HAP-1 (cell line): ENCODE results near the gene MIGA1.

Experiments used
- DNase-seq, 2 experiments: peaks; one replicate each; pipeline ENCODE4 v3.0.0-alpha.2; 2016 to 2020; ENCODE audit warnings: low spot score in 2 of 2
- H3K27me3 ChIP-seq: fragments of 250-450 bp; sonication (Bioruptor Pico); 2 replicates; pipeline ENCODE4 v1.5.1; 2020; ENCODE audit warnings: low read depth, mild to moderate bottlenecking, moderate library complexity
- H3K36me3 ChIP-seq: fragments of 250-450 bp; sonication (Bioruptor Pico); replicated peaks from 2 replicates; pipeline ENCODE4 v1.5.1; 2020; ENCODE audit warnings: mild to moderate bottlenecking
- H3K4me1 ChIP-seq: fragments of 250-450 bp; sonication (Bioruptor Pico); 2 replicates; pipeline ENCODE4 v1.5.1; 2020; ENCODE audit warnings: mild to moderate bottlenecking
- H3K4me3 ChIP-seq: fragments of 250-450 bp; sonication (Bioruptor Pico); 2 replicates; pipeline ENCODE4 v1.5.1; 2020; ENCODE audit warnings: mild to moderate bottlenecking, moderate library complexity
- H3K9me3 ChIP-seq: fragments of 250-450 bp; sonication (Bioruptor Pico); 2 replicates; pipeline ENCODE4 v1.5.1; 2020; ENCODE audit warnings: mild to moderate bottlenecking, moderate library complexity
- in situ Hi-C: fragments of 300-500 bp; cut with MboI; formaldehyde crosslinking; loops from 3 replicates; pipeline ENCODE4 v1.14.3; 2020; ENCODE audit warnings: low sequenced_read_pairs, inconsistent platforms, mixed read lengths

MIGA1 gene

GRCh38 chr1:77846966-77847365 is 67.5 kb downstream of the MIGA1 start:
- no peaks in the 10 kb centered on the region for H3K9me3 ChIP-seq
- no peaks in the 10 kb centered on the region for H3K27me3 ChIP-seq
- no peak for DNase-seq
- in situ Hi-C loops = no loop called here
- no peak overlapping the region for H3K4me3 ChIP-seq
- H3K36me3 ChIP-seq = no peaks in the 10 kb centered on the region
- H3K4me1 ChIP-seq = peaks cover 2% of the 10 kb centered on the region; the same call in 1 of the 2 replicates

DNA sequence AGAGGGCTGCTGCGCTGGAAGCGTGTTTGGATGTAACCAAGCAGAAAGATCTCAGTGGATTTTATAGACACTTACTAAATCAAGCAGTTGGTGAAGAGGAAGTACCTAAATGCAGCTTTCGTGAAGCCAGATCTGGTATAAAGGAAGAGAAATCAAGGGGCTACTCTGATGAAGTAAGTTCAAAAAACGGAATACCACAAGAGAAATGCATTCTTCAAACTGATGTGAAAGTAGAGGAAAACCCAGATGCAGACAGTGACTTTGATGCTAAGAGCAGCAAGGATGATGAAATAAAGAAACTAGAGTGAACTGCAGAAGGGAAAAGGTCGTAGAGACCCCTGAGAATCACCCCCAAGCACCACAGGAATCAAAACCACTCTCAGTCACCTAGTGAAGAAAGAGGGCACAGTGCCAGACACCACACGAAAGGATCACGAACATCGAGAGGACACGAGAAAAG is 68.2 kb downstream of the MIGA1 start:
- no peak for DNase-seq
- H3K9me3 ChIP-seq = no peaks in the 10 kb centered on the region
- H3K4me3 ChIP-seq = no peak overlapping the region
- in situ Hi-C loops = no loop called here
- H3K36me3 ChIP-seq = no peaks in the 10 kb centered on the region
- no peaks in the 10 kb centered on the region for H3K27me3 ChIP-seq
- peaks cover 2% of the 10 kb centered on the region; the same call in 1 of the 2 replicates for H3K4me1 ChIP-seq

GRCh38 chr1:77850082-77850481 is 70.6 kb downstream of the MIGA1 start:
- in situ Hi-C loops = no loop called here
- Histone ChIP-seq H3K27me3 (no peaks in the 10 kb centered on the region), H3K36me3 (no peaks in the 10 kb centered on the region; the same call in 1 of the 2 replicates), H3K9me3 (no peaks in the 10 kb centered on the region), H3K4me3 (no peak overlapping the region), H3K4me1 (peaks cover 2% of the 10 kb centered on the region; the same call in 1 of the 2 replicates)
- DNase-seq = no peak

- H3K4me1 ChIP-seq = no peaks in the 10 kb centered on the region
- H3K9me3 ChIP-seq = no peaks in the 10 kb centered on the region
- no peak for DNase-seq
- H3K36me3 ChIP-seq = no peaks in the 10 kb centered on the region; the same call in none of the 2 replicates
- H3K4me3 ChIP-seq = no peak overlapping the region
- no peaks in the 10 kb centered on the region for H3K27me3 ChIP-seq
- in situ Hi-C loops = no loop called here
Observed at GRCh38 chr1:77857552-77857951, 78.1 kb downstream of the MIGA1 start.

DNA sequence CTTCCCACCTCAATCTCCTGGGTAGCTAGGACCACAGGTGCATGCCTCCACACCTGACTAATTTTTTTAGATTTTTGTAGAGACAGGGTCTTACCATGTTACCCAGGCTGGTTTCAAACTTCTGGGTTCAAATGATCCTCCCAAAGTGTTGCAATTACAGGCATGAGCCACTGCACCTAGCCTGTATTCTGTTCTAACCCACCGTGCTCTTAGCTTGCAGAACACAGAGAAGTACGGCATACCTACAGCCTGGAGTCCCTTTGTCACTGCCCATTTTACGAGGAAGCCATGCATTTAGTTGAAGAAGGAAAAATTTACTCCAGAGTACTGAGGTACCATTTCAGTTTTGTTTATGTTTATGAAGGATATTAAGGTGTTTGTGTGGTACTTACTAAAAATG is 79.3 kb downstream of the MIGA1 start:
- Histone ChIP-seq H3K9me3 (no peaks in the 10 kb centered on the region), H3K27me3 (no peaks in the 10 kb centered on the region), H3K36me3 (no peaks in the 10 kb centered on the region; the same call in none of the 2 replicates), H3K4me3 (no peak overlapping the region), H3K4me1 (no peaks in the 10 kb centered on the region)
- in situ Hi-C loops = no loop called here
- DNase-seq = peak in 1 of 2 experiments; percentile 10

- in situ Hi-C loops = no loop called here
- no peak overlapping the region for H3K4me3 ChIP-seq
- H3K36me3 ChIP-seq = no peaks in the 10 kb centered on the region; the same call in 1 of the 2 replicates
- DNase-seq = no peak
- no peaks in the 10 kb centered on the region for H3K4me1 ChIP-seq
- H3K9me3 ChIP-seq = no peaks in the 10 kb centered on the region
- H3K27me3 ChIP-seq = no peaks in the 10 kb centered on the region
Observed at GRCh38 chr1:77859248-77859647, 79.8 kb downstream of the MIGA1 start.

- Histone ChIP-seq H3K36me3 (peaks cover 3% of the 10 kb centered on the region), H3K4me1 (no peaks in the 10 kb centered on the region), H3K27me3 (no peaks in the 10 kb centered on the region), H3K9me3 (no peaks in the 10 kb centered on the region), H3K4me3 (no peak overlapping the region)
- no peak for DNase-seq
- in situ Hi-C loops = no loop called here
Observed at GRCh38 chr1:77866296-77866695, 86.8 kb downstream of the MIGA1 start.

DNA sequence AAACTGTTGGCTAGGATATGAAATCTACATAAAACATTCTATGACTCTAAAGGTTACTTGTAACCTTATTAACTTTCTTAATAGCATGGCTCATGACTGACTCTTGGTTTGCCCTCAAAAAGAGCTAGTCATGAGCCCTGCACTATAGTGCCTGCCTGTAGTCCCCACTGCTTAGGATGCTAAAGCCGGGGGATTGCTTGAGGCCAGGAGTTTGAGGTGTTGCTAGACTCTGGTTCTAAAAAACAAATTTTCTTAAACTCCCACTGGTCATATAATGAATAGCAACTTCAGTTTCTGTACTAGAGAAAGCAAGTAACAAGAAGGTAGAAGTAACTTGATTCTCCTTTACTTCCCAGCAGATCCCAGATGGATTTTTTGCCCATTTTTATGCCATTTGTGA is 93.2 kb downstream of the MIGA1 start:
- in situ Hi-C loops = no loop called here

GRCh38 chr1:77873461-77873860 is 94.0 kb downstream of the MIGA1 start:
- Histone ChIP-seq H3K36me3 (peaks cover 5% of the 10 kb centered on the region; the same call in 1 of the 2 replicates), H3K9me3 (no peaks in the 10 kb centered on the region), H3K4me3 (no peak overlapping the region), H3K4me1 (no peaks in the 10 kb centered on the region), H3K27me3 (no peaks in the 10 kb centered on the region)
- in situ Hi-C loops = no loop called here
- no peak for DNase-seq

More for the DNA sequence above, 93.2 kb downstream of the MIGA1 start:
- peaks cover 7% of the 10 kb centered on the region; the same call in 1 of the 2 replicates for H3K36me3 ChIP-seq
- H3K4me1 ChIP-seq = no peaks in the 10 kb centered on the region
- no peak for DNase-seq
- no peaks in the 10 kb centered on the region for H3K27me3 ChIP-seq
- no peaks in the 10 kb centered on the region for H3K9me3 ChIP-seq
- H3K4me3 ChIP-seq = no peak overlapping the region

GRCh38 chr1:77874804-77875445 is 95.5 kb downstream of the MIGA1 start:
- no peak overlapping the region for H3K4me3 ChIP-seq
- H3K9me3 ChIP-seq = no peaks in the 10 kb centered on the region
- in situ Hi-C loops = no loop called here
- H3K27me3 ChIP-seq = no peaks in the 10 kb centered on the region
- H3K4me1 ChIP-seq = no peaks in the 10 kb centered on the region
- DNase-seq = no peak
- peaks cover 3% of the 10 kb centered on the region; the same call in 1 of the 2 replicates for H3K36me3 ChIP-seq

DNA sequence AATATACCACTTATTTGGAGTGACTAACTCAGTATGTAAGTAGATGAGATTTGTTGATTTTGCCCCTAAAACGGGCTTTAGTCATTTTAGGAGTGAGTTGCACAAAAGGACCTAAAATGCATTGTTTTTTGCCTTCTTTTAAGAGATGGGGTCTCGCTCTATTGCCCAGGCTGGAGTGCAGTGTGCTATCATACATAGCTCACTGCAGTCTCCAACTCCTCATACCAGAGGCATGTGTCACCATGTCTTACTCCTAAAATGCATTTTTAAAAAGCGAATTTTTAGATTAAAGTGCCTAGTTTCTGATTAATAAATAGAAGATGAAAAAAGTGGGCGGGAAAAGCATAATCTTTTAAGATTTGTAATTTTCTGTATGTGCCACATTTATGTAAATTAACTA is 97.4 kb downstream of the MIGA1 start:
- in situ Hi-C loops = no loop called here
- Histone ChIP-seq H3K9me3 (no peaks in the 10 kb centered on the region), H3K4me3 (no peak overlapping the region), H3K36me3 (peaks cover 3% of the 10 kb centered on the region; the same call in 1 of the 2 replicates), H3K27me3 (no peaks in the 10 kb centered on the region), H3K4me1 (no peaks in the 10 kb centered on the region)
- no peak for DNase-seq

DNA sequence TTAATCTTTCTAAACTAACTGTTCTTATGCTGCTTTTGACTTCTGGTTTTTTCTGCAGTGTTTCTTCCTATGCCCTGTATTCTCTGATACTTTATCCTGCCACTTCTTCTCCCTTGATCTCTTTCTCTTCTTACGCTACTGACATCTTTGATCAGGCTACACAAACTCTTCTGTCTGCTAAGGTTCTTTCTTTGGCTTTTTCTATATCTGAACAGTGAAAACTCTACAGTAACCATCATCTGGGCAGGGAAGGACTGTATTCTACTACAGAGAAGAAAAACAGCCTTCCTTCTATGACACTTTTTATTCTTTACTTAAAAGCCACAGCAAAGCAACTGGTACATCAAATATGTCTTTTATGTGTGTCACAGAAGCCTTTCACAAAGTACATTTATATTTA is 101.6 kb downstream of the MIGA1 start:
- Histone ChIP-seq H3K36me3 (no peaks in the 10 kb centered on the region), H3K9me3 (no peaks in the 10 kb centered on the region), H3K27me3 (no peaks in the 10 kb centered on the region), H3K4me1 (no peaks in the 10 kb centered on the region), H3K4me3 (no peak overlapping the region)
- in situ Hi-C loops = no loop called here
- DNase-seq = no peak

DNA sequence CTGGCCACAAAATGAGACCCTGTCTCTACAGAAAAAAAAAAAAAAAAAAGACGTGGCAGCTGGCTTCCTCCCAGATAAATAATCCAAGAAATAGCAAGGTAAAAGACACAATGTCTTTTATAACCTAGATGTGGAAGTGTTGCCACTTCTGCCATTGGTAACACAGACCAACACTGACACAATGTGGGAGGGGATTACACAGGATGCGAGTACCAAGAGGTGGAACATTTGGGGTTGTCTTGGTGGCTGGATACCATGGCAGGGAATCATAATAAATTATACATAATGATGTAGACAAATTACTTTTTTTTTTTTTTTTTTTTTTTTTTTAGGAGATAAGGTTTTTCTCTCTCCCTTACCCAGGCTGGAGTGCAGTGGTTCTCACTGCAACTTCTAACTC is 103.0 kb downstream of the MIGA1 start:
- in situ Hi-C loops = no loop called here

DNA sequence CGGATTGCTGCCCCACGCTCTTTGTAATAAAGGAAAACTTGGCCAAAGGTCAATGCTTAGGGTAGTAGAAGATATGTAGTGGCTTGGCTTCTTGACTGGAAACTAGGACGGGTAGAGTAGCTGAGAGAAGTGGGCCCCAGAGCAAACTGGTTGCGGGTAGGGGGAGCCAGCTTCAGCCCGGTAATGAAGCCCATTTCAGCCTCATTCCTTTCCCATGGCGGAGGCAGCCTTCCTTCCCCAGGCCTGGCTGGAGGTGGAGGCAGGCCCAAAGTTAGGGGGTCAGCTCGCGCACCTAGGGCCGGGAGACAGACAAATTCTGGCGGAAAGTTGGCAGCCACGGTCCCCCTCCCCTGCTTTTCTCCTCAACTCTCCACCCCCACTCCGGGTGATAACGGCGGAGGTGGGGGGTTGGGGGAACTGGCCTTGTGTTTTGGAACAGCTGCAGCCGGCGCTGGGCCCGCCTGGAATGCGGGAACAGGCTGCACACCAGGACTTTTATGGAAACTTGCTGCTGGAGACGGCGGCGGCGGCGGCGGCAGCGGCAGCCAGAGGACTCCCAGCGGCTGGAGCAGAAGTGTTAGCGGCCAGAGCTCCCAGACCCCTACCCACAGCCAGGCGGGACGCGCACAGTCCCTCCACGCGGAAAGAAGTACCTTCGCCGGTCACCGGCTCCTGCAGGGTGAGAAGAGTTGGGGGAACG is 108.8 kb downstream of the MIGA1 start, which contains the start of gene NEXN:
TSS of gene NEXN (plus strand) at position 544 of the 700 bp plus-strand sequence. CDS start 27,483 bp downstream, outside the sequence.
- no peaks in the 10 kb centered on the region for H3K27me3 ChIP-seq
- no peaks in the 10 kb centered on the region for H3K36me3 ChIP-seq
- H3K4me3 ChIP-seq = peak within 1 kb of the TSS; percentile 65
- H3K9me3 ChIP-seq = no peaks in the 10 kb centered on the region
- DNase-seq = peak; percentile 62 to 79
- in situ Hi-C loops = no loop called here
- H3K4me1 ChIP-seq = peaks cover 15% of the 10 kb centered on the region

More for the DNA sequence above, 103.0 kb downstream of the MIGA1 start:
- H3K4me3 ChIP-seq = no peak overlapping the region
- no peaks in the 10 kb centered on the region for H3K9me3 ChIP-seq
- H3K4me1 ChIP-seq = no peaks in the 10 kb centered on the region
- H3K27me3 ChIP-seq = no peaks in the 10 kb centered on the region
- H3K36me3 ChIP-seq = no peaks in the 10 kb centered on the region
- no peak for DNase-seq
